Stimulated activated CD4-positive, alpha-beta T cell treated with anti-CD3 and anti-CD28 coated beads, Interleukin-15, amount 100 ng/mL, for 24 hours (primary cell): ENCODE data around the gene MED25.

ENCODE experiments used
- DNase-seq: peaks from one replicate; pipeline ENCODE4 v3.0.0-alpha.2; 2020

Gene MED25

GRCh38 chr19:49817964-49818648, at the start of gene MED25:
Gene MED25, plus strand, starts transcription at chr19:49818289. Its CDS starts 53 bp downstream, at chr19:49818342.
- peak; percentile 88 for DNase-seq

- DNase-seq, result no peak
Observed at GRCh38 chr19:49770529-49770928, 47.6 kb upstream of the MED25 start.

DNA sequence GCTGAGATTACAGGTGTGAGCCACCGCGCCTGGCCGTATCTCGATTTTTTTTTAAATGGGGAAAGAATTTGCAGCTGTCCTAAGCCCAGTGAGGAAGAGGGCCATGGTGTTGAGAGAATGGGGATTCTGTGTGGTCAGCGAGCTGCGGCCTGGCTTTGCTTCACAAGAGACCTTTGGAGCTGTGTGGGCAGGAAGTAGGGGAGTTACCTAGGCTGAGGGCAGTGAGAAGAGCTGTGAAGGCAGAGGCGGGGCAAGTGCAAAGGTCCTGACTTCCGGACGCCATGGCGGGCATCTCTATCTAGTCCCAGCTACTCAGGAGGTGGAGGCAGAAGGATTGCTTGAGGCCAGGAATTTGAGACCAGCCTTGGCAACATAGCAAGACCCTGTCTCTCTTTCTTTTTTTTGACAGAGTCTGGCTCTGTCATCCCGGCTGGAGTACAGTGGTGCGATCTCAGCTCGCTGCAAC, 46.4 kb upstream of the MED25 start:
- DNase-seq, result no peak

DNA sequence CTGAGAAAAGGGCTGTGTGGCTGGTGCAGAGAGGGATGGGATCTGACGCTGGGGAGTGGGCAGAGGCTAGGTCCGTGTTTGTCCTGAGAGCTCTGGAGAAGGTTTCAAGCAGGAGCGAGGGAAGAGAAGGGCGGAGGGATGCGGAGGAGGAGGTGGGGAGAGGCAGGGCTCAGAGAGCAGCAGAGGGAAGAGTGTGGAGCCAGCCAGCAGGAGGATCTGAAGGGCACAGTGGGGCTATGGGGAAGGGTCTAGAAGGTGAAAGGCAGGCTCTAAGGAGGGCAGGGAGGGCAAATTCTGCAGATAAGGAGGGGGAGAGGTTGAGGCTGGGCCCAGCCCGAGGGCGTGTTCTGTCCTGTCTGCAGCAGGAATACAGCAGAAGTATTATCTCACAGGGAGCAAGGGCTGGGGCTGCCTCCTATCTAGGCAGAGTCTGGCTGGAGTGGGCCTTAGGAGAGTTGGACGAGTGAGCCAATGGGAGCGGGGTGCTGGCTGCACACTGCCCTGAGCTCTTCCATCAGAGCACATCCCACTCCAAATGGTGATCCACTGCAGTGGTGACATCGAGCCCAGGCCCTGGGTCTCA, 45.1 kb upstream of the MED25 start:
- no peak for DNase-seq

- DNase-seq, result no peak
Observed at GRCh38 chr19:49773663-49774350, 44.3 kb upstream of the MED25 start.

DNA sequence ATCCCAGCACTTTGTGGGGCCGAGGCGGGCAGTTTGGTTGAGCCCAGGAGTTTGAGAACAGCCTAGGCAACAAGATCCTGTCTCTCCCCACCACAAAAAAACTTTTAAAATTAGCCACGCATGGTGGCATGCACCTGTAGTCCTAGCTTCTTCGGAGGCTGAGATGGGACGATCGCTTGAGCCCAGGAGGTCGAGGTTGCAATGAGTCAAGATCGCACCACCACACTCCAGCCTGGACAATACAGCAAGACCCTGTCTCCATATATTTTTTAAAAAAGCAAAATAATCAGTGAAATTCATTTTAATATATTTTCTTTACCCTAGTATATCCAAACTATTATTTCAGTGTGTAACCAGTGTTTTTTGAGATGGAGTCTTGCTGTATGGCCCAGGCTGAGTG, 43.1 kb upstream of the MED25 start:
- no peak for DNase-seq

DNA sequence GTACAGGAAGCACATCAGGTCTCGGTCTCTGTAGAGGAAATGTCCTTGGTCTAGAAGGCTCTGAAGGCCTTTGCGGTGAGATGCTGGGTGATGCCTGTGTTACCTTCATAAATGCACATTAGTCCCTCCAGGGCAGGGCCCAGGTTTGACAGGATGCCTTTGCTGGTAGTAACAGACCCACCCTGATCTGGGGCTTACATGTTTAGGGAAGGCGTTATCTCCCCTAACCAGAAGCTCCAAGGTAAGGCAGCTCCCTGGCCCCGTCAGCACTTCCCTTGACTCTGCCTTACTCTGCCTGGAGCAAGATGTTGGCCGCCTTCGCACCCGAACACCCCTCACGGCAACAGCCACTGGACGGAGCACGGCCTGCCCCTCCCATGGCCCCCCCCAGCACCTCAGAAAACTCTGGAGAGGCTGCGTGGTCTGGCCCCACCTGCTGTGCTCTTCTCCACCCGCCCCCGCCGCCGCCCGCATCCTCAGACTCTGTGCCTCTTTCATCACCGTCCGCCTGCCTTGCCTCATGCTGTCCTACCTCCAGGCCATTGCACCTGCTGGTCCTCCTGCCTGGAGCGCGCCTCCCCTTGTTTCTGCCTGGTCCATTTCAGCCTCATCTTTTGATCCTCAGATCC, 42.2 kb upstream of the MED25 start:
- no peak for DNase-seq

DNA sequence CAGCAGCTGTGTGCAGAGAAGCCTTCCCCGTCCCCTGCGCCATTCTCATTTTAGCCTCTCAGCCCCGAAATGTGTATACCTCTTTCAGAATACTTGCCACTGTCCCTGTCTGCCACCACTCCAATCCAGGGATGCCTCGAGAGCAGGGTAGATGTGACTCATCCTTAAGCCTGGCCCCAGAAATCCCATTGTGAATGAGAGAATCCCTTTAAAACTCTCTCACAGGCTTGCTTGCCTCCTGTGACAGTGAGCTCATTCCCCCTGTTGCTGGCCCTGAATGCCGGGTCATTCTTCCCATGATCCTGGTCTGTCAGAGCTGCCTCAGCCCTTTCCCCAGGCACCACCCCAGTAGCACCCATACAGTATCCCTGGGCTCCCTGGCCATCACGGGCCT, 41.7 kb upstream of the MED25 start:
- DNase-seq, result no peak

DNA sequence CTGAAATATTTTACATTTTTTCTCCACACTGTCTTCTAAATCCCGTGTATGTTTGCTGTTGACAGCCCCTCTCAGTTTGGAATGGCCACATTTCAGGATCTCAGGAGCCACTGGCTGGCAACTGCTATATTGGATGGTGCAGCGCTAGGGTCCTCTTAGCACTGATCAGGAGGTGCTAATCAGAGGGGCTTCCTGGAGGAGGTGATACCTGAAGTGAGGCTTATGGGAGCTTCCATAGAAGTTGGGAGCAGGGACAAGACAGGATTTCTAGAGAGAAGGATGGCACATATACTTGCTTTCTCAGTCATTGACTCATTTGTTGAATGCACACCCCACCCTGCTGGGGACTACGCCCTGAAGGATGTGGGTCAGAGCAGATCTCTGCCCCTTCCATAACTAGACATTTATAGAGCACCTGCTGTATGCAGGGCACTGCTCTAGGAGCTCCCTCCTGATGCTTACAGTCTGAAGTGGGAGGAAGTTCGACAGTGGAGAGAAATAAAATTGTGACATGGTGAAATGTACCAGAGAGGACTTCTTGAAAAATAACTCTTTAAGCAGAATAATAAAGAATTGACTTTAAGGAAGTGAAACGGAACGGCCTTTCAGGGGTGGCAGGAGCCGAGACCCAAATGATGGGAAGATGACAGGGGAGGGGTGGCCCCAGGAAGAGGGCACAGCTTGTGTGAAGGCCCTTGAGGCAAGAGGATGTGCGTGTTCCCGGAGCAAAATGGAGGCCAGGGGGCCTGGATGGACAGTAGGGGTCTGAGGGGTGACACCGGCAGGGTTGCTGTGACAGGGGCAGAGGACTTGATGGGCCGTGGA, 38.1 kb upstream of the MED25 start:
- DNase-seq, result no peak

GRCh38 chr19:49780861-49781260, 37.2 kb upstream of the MED25 start:
- no peak for DNase-seq

GRCh38 chr19:49781394-49781793, 36.7 kb upstream of the MED25 start:
- DNase-seq, result no peak

DNA sequence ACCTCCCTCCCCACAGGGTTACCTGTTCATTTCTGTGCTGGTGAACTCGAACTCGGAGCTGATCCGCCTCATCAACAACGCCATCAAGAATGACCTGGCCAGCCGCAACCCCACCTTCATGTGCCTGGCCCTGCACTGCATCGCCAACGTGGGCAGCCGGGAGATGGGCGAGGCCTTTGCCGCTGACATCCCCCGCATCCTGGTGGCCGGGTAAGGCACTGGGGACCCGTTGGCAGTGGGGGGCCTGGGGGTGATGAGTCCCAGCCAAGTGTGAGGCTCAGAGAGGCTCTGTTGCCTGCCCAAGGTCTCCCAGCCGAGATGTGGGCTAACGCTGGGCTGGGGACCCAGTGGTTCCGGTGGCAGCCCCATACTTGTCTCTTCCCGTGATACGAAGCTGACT, 35.6 kb upstream of the MED25 start:
- no peak for DNase-seq

DNA sequence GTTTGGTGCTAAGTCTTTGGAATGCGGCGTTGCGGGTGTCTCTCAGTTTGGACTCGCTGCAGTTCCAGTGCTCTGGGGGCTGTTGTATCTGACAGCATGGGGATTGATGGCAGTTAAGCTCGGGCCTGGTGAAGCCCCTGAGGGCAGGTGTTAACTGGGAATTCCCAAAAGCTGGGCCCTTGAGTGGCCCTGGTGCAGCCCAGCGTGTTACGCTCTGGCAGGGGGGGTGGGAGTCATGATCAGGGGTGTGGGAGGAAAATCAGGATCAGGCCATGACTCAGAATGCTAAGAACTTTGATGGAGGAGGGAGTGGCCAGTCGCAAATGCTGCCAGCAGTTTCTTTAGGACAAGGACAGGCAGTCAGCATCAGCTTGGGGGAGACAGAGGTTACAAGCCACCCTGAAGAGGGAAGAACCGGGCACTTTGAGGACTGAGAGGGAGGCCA, 31.7 kb upstream of the MED25 start:
- DNase-seq, result no peak

GRCh38 chr19:49787746-49788145, 30.3 kb upstream of the MED25 start:
- no peak for DNase-seq

DNA sequence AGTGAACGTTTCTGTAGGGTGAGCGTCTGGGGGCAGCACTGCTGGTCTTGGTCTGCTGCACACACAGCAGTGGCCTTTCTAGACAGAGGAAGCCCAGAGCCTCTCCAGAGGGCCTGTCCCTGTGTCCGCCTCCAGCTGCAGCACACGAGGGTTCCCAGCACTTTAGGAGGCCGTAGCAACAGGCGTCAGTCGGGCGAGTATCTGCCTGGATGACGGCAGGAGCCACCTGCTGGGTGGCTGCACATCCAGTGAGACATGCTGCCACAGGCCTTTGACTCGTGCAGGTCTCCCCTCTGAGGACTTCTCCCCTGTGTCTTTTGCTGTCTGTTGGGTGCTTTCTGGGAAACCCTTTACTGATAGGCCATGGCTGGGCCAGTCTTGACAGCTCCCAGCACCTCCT, 29.2 kb upstream of the MED25 start:
- no peak for DNase-seq

GRCh38 chr19:49790866-49791265, 27.2 kb upstream of the MED25 start:
- DNase-seq, result no peak

GRCh38 chr19:49791776-49792445, 26.2 kb upstream of the MED25 start:
- DNase-seq, result no peak

DNA sequence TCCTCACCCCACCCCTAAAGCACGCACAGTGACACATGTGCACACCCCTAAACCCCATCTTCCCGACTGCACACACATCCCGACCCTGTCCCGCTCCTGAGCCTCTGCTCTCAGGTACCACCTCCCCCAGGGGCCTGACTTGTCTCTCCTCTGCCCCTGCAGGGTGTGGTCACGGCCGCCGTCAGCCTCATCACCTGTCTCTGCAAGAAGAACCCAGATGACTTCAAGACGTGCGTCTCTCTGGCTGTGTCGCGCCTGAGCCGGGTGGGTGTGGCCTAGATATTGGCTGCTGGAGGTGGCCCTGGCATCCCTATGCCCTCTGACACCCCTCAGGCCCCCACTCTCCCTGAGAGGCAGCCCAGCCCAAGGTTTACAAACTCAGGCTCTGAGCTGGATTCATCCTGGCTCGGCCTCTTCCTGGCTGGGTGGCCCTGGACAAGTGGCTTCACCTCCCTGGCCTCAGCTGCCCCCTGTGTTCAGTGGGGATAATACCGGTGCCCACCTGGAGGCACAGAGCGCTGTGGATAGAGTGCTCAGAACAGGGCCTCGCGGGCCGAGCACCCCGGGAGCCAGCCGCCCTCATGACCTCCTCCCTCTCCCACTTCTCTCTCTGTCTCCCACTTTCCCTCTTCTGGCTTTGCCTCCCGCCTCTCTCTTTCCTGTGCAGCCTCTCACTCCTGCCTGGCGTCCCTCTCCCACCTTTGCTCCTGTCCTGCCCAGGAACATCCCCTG, 25.1 kb upstream of the MED25 start:
- no peak for DNase-seq

DNA sequence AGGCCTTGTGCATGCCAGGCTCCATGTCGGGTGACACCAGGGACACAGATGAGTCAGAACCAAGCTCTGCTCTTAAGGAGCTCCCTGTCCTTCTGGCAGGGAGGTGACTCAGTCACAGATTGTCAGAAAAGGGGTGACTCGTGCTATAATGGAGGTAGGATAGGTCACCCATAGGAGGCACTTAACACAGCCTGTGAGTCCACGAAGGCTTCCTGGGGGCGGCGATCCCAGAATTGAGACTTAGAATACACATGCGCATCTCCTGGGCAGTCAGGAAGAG, 24.6 kb upstream of the MED25 start:
- peak; percentile 39 for DNase-seq

GRCh38 chr19:49795615-49796014, 22.5 kb upstream of the MED25 start:
- DNase-seq, result no peak

GRCh38 chr19:49798574-49798973, 19.5 kb upstream of the MED25 start:
- no peak for DNase-seq
